EH (cell line): ENCODE measurements around the gene DNAJA4.
"Not testable (repeated sequence)": the region's sequence is repeated elsewhere in the genome, so short reads cannot be mapped to it uniquely, and the experiment has no call there.

Experiments
- DNase-seq: peaks from one replicate; pipeline ENCODE4 v3.0.0-alpha.2; 2015; ENCODE audit warnings: low read depth

The DNAJA4 gene

GRCh38 chr15:78244101-78244500 is 20.3 kb upstream of the DNAJA4 start:
- DNase-seq, result no peak

- no peak for DNase-seq
Measured at GRCh38 chr15:78244893-78245292, 19.5 kb upstream of the DNAJA4 start.

- DNase-seq, result not testable (repeated sequence)
Measured at GRCh38 chr15:78245392-78245791, 19.0 kb upstream of the DNAJA4 start.

GRCh38 chr15:78245976-78246620 is 18.3 kb upstream of the DNAJA4 start:
- not testable (repeated sequence) for DNase-seq

- no peak for DNase-seq
Measured at GRCh38 chr15:78247911-78248310, 16.5 kb upstream of the DNAJA4 start.

- DNase-seq, result no peak
Measured at GRCh38 chr15:78249131-78249530, 15.2 kb upstream of the DNAJA4 start.

- DNase-seq, result no peak
Measured at GRCh38 chr15:78251136-78251535, 13.2 kb upstream of the DNAJA4 start.

- no peak for DNase-seq
Measured at GRCh38 chr15:78255421-78256043, 8.8 kb upstream of the DNAJA4 start.

- no peak for DNase-seq
Measured at GRCh38 chr15:78256044-78256437, 8.3 kb upstream of the DNAJA4 start.

GRCh38 chr15:78257681-78258080 is 6.7 kb upstream of the DNAJA4 start:
- no peak for DNase-seq

GRCh38 chr15:78259232-78259631 is 5.1 kb upstream of the DNAJA4 start:
- peak; percentile 13 for DNase-seq

GRCh38 chr15:78260489-78260888 is 3.9 kb upstream of the DNAJA4 start:
- DNase-seq, result no peak

- no peak for DNase-seq
Measured at GRCh38 chr15:78261062-78261461, 3.3 kb upstream of the DNAJA4 start.

- DNase-seq, result no peak
Measured at GRCh38 chr15:78263351-78263781, 996 bp upstream of the DNAJA4 start.

GRCh38 chr15:78263907-78264303 is 457 bp upstream of the DNAJA4 start:
- DNase-seq, result no peak

GRCh38 chr15:78265137-78265460 is 737 bp downstream of the DNAJA4 start:
- DNase-seq, result no peak

- DNase-seq, result peak; percentile 91
Measured at GRCh38 chr15:78265752-78266224, 1.4 kb downstream of the DNAJA4 start.

- no peak for DNase-seq
Measured at GRCh38 chr15:78266229-78266628, 1.9 kb downstream of the DNAJA4 start.

- no peak for DNase-seq
Measured at GRCh38 chr15:78266806-78267205, 2.4 kb downstream of the DNAJA4 start.

GRCh38 chr15:78272316-78272715 is 8.0 kb downstream of the DNAJA4 start:
- DNase-seq, result no peak

GRCh38 chr15:78272776-78273175 is 8.4 kb downstream of the DNAJA4 start:
- no peak for DNase-seq

GRCh38 chr15:78274994-78275393 is 10.6 kb downstream of the DNAJA4 start:
- DNase-seq, result no peak

- no peak for DNase-seq
Measured at GRCh38 chr15:78276064-78276943, 11.9 kb downstream of the DNAJA4 start.
